Panc1 (cell line): ENCODE measurements around the gene GIT1. TPM values are rescaled to one million over a fixed set of nuclear protein-coding genes. Genes with fewer than 3 reads are reported as not detected.

Experiments
- ATAC-seq: fragments of 200-7000 bp; cut with Tn5 transposase; 2 replicates; pipeline ENCODE4 v1.9.1; 2020; ENCODE audit warnings: mild to moderate bottlenecking, moderate library complexity
- BruUV-seq: library from RNA; stranded (reverse); fragments of 400-500 nt; replicated peaks from 2 replicates; lab custom pipeline; 2021; lab: Mats Ljungman, UMichigan
- CTCF ChIA-PET: fragments of 300-600 bp; sonication (Branson Sonifier 250); formaldehyde crosslinking; loops from one replicate; lab custom pipeline; 2022; ENCODE audit warnings: antibody characterized with exemption; lab: Charles Lee
- POLR2A ChIA-PET: fragments of 300-600 bp; sonication (Branson Sonifier 250); formaldehyde crosslinking; loops from one replicate; lab custom pipeline; 2022; ENCODE audit warnings: antibody characterized with exemption; lab: Charles Lee
- DNase-seq: peaks from one replicate; pipeline ENCODE4 v3.0.0-alpha.2; 2010; ENCODE audit warnings: low read depth, low spot score
- H3K27ac ChIP-seq: 2 replicates; pipeline ENCODE4 v1.5.1; 2011; ENCODE audit warnings: mild to moderate bottlenecking, low read length, inconsistent platforms
- H3K27me3 ChIP-seq: fragments of 200-500 bp; sonication (Bioruptor generic); 2 replicates; pipeline ENCODE4 v1.6.0; 2014; ENCODE audit warnings: low read length, inconsistent platforms; ENCODE audit not compliant: control insufficient read depth, insufficient read depth
- H3K36me3 ChIP-seq: fragments of 200-500 bp; sonication (Bioruptor generic); 2 replicates; pipeline ENCODE4 v1.5.1; 2014; ENCODE audit warnings: inconsistent platforms, mild to moderate bottlenecking, low read length, moderate library complexity; ENCODE audit not compliant: control insufficient read depth, insufficient read depth
- H3K4me1 ChIP-seq: 2 replicates; pipeline ENCODE4 v1.5.1; 2011; ENCODE audit warnings: inconsistent platforms, mild to moderate bottlenecking, low read length, moderate library complexity; ENCODE audit not compliant: control insufficient read depth, insufficient read depth
- H3K4me3 ChIP-seq, 2 experiments: 2 replicates each; pipeline ENCODE4 v1.5.1; 2011 to 2012; ENCODE audit warnings: low read depth in 2 of 2, low read length in 2 of 2, mild to moderate bottlenecking in 2 of 2, inconsistent platforms in 1 of 2, moderate library complexity in 1 of 2
- H3K9me3 ChIP-seq: fragments of 200-500 bp; sonication (Bioruptor generic); 2 replicates; pipeline ENCODE4 v1.5.1; 2014; ENCODE audit warnings: low read depth, mild to moderate bottlenecking, inconsistent platforms, low read length, moderate library complexity; ENCODE audit not compliant: control insufficient read depth, insufficient read depth
- CTCF ChIP-seq: fragments of 450-650 bp; IDR thresholded peaks from 2 replicates; pipeline ENCODE4 v1.5.1; 2017; ENCODE audit warnings: mild to moderate bottlenecking
- POLR2AphosphoS5 ChIP-seq: IDR thresholded peaks from 2 replicates; pipeline ENCODE4 v1.6.1; 2012; ENCODE audit warnings: mild to moderate bottlenecking, low read depth, low read length, moderate library complexity
- REST ChIP-seq, 2 experiments: IDR thresholded peaks; 2 replicates each; pipeline ENCODE4 v1.6.1; 2011 to 2012; ENCODE audit warnings: low read depth in 2 of 2, control low read depth in 1 of 2, low read length in 1 of 2, mild to moderate bottlenecking in 1 of 2, moderate library complexity in 1 of 2; ENCODE audit not compliant: insufficient read depth in 1 of 2
- SIN3A ChIP-seq: IDR thresholded peaks from 2 replicates; pipeline ENCODE4 v1.6.1; 2012; ENCODE audit warnings: low read depth, mild to moderate bottlenecking, low read length, moderate library complexity, borderline replicate concordance; ENCODE audit not compliant: insufficient read depth
- TCF7L2 ChIP-seq: IDR thresholded peaks from 2 replicates; pipeline ENCODE4 v1.6.1; 2011; ENCODE audit warnings: mild to moderate bottlenecking, low read depth, low read length, inconsistent platforms
- in situ Hi-C: cut with HindIII; loops from 2 replicates; pipeline ENCODE4 v1.10.0; 2016; ENCODE audit warnings: low sequenced_read_pairs, low pct_unique_long_range_greater_than_20kb
- intact Hi-C: fragments of 100-400 bp; cut with micrococcal nuclease; formaldehyde crosslinking; loops from one replicate; pipeline ENCODE4 v1.10.0; 2022; ENCODE audit not compliant: unreplicated experiment
- total RNA-seq: library from RNA; stranded (reverse); gene quantifications from one replicate; pipeline ENCODE4 v1.2.1, GENCODE V29; 2021; ENCODE audit not compliant: unreplicated experiment

Gene GIT1
- total RNA-seq, 1 experiment from 2014 or later: 94.6 TPM

- intact Hi-C loops (no loop called here), in situ Hi-C loops (no loop called here)
- no peaks in the 10 kb centered on the region for H3K36me3 ChIP-seq
- no peak overlapping the region for H3K27ac ChIP-seq
- ATAC-seq (no peak), DNase-seq (no peak)
- H3K4me1 ChIP-seq: peaks cover 13% of the 10 kb centered on the region
- TF ChIP-seq CTCF (no peak), POLR2AphosphoS5 (no peak), TCF7L2 (no peak), SIN3A (no peak), REST (IDR thresholded peaks at IDR 0.05; ENCODE audit: insufficient read depth in 1 of 2, low read depth in 2 of 2, low read length in 1 of 2) (no peak)
- no TSS peak for BruUV-seq
- ChIA-PET POLR2A (interaction anchor here (0.6 kb wide), 1 partner anchor 206 kb away, joined by 3 read pairs; no protein-coding TSS in a partner anchor), CTCF (interaction anchor here (1.3 to 1.6 kb wide), 2 partner anchors 8 to 154 kb away, joined by 6 read pairs; no protein-coding TSS in a partner anchor)
- H3K27me3 ChIP-seq: no peaks in the 10 kb centered on the region
- no peaks in the 10 kb centered on the region for H3K9me3 ChIP-seq
- no peak overlapping the region for H3K4me3 ChIP-seq
These were observed 35.7 kb upstream of the GIT1 start for GRCh38 chr17:29625037-29625750.

GRCh38 chr17:29624586-29624985 lies 35.1 kb upstream of the GIT1 start:
- no peak overlapping the region for H3K4me3 ChIP-seq
- TF ChIP-seq REST (IDR thresholded peaks at IDR 0.05; ENCODE audit: insufficient read depth in 1 of 2, low read depth in 2 of 2, low read length in 1 of 2) (no peak), TCF7L2 (no peak), SIN3A (no peak), CTCF (no peak), POLR2AphosphoS5 (no peak)
- ATAC-seq (no peak), DNase-seq (no peak)
- no peaks in the 10 kb centered on the region for H3K36me3 ChIP-seq
- peaks cover 13% of the 10 kb centered on the region for H3K4me1 ChIP-seq
- no TSS peak for BruUV-seq
- in situ Hi-C loops (no loop called here), intact Hi-C loops (no loop called here)
- POLR2A ChIA-PET: interaction anchor here (0.6 kb wide), 2 partner anchors 15 to 155 kb away, joined by 3 to 7 read pairs; no protein-coding TSS in a partner anchor
- H3K9me3 ChIP-seq: no peaks in the 10 kb centered on the region
- CTCF ChIA-PET: interaction anchor here (1.3 kb wide), 1 partner anchor 155 kb away, joined by 6 read pairs; no protein-coding TSS in a partner anchor
- no peak overlapping the region for H3K27ac ChIP-seq
- H3K27me3 ChIP-seq: no peaks in the 10 kb centered on the region
